HG03439 (cell line): ENCODE results near the gene ETS2.

ENCODE experiments used
- ATAC-seq: cut with Tn5 transposase; IDR thresholded peaks from one replicate; pipeline ENCODE4 v1.9.1; 2021; ENCODE audit warnings: mild to moderate bottlenecking, moderate library complexity; ENCODE audit not compliant: unreplicated experiment

The ETS2 gene

DNA sequence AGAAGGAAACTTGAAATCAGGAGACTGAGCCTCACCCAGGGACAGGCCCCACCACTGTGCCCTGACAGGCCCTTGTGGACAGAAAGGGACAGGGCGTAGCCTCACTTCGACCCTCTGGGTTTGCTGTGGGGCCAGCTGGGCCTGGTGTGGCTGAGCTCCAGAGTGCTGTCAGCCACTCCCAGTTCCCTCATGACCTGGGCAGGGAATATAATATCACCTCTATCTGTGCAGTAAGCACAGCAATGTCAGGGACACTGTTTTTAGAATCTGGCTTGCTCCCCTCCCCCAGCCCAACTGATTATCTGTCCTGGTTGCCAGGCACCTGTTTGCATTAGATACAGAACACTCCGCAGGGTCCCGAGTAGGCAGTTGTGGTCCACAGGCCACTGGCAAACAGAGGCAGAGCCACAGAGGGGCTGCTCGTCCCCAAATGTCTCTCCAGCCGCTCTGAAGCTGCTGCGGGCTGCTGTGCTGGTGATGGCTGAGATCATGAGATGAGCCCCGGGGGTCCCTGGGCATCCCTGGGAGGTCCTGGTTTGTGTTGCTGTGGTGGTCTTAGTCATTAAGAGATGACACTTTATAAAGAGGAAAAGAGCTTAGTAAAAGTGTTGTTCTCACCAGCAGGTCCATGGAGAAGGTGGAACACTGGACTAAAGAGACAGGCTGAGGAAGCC, 51.6 kb downstream of the ETS2 start:
- ATAC-seq = no peak

DNA sequence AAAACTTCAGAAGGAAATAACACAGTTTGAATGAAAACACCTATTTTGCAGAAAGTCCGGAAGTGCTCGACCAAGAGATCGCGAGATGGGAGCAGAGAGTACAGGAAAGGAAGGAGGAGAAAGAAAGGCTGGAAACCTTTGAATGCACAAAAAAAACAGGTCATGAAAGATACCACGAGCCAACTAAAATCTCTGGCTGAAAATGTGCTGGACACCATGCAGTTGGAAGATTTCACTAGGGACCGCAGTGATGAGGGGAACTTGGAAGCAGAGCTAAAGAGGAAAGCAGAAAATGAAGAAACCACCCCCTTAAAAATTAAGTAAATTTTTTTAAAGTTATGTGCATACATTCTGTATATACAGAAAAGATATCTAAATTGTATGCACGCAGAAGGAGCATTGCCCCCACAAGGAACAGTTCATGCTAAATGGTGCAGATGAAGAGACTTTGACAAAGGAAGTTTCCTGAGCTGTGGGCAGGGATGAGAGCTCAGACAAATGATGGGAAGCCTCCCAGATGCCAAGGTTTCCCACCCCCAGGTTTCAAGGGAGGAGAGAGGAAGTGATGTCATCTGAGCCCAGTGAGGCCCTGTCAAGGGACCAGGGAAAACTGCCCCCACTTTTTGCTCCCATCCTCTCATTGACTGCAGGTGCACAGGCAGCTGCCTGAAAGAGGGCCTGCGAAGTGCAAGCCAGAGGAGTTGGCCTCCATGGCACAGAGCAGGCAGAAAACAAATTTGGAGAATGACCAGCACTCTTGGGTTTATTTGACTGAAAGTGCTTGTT, 52.5 kb downstream of the ETS2 start:
- ATAC-seq = no peak

DNA sequence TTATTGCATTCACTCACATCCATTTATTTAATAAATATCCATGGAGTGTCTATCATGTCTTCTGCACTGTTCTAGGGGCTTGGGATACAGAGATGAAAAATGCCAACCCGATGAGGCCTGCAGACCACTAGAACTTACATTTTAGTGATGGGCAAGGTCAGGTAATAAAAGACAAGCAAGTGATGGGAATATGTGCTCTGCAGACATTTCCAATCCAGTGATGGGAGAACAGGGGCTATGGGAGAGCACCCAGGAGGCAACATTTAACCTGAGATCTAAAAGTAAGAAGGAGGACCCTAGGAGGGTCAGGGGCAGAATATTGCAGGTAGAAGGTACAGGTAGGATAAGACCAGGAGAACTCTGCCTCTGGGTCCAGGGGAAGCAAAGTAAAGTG, 53.1 kb downstream of the ETS2 start:
- no peak for ATAC-seq

DNA sequence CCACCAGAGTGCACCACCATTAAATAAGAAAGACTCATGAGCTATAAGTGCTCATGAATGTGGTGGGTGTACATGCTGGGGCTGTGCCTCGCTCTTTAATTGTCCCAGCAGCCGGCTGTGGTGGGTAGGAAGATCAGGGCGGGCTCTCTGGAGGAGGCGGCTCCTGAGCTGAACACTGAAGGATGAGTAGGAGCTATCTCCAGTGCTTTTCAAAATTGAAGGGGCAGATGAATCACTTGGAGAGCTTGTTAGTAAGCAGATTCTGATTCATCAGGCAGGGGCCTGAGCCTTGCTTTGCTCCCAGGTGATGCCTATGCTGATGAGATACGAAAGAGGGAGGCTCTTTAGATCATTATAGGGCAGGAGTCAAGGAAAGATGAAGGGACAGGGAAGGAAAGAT, 54.1 kb downstream of the ETS2 start:
- ATAC-seq = no peak

DNA sequence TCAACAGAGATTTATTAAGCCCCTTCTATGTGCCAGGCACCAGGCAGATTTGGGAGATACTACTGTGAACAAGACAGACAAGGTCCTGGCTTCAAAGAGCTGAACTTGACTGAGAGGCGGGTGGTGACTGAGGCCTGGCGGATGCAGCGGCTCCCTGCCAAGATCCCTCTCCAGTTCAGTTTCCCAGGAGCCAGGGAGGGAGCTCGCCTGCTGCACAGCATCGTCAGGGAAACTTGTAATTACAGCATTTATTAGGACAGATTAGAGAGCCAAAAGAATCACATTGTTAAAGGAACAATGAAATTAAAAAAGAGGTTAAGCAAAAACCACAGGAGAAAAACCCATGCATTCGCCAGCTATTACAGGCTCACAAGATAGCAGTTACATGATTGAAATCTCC, 55.3 kb downstream of the ETS2 start:
- no peak for ATAC-seq

DNA sequence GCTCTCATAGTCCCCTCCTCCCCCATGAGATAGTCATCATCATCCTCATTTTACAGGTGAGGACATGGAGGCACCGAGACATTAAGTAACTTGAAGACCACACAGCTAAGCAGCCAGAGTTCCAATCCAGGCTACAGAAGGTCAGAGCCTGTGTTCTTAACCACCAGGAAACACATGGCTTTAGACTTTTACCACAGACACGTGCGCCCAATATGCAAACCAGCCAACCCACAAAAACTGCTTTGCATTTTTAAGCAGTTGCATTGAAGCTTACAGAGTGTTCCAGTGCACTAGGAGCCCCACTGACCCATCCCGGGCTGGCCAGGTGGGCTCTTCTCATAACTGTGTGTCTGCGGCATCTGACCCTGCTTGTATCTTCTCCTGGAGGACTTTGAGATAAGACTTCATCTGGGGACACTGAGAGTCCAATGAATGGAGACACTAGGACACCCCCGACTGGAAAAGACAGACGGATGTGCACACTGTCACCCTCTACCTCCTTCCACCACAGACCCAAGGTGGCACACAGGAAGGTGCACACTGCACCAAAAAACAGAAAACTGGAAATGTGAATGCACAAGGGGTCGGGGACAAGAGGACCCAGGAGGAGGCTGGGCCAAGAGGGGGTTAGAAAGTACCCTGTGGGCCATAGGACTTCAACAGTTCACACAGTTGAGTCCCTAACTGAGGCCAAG, 56.4 kb downstream of the ETS2 start:
- no peak for ATAC-seq

DNA sequence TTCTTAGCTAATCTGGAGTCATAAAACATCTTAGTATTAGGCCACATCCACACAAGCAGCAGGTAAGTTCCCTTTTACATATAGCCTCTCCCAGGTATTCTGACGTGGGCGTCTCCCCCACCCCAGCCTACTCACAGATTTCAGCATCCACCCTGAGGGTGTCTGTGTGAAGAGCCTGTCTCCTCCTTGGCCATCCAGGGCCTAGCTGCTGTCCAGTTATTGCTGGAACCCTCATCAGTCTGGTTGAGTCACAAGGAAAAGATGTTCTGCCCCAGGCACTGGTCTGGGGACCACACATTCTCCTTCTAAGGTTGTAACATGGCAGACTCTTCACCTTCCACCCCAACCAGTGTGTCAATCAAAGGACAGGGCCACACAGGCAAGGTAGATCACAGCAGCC, 57.6 kb downstream of the ETS2 start:
- no peak for ATAC-seq

DNA sequence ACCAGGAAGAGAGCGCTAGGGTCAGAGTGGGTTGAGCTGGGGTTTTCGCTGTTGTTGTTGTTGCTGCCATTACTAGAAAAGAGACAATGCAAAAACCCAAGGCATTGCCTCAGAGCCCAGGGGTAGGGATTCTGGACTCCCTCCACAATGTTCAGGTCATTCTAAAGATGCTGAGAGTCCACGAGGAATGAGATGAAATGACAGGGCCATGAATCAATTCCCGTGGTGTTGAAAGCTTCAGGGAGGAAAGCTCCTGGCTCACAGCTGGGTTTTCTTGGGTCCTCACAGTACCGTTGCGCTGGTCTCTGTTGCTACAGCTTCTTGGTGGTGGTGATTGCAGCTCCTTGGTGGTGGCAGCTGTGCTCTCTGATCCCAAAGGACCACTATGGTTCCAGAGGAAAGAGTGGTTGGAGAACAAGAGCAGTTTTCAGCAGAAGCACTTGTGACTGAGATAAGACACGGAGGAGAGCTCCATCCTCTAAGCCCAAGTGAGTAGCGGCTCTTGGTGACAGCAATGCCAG, 58.2 kb downstream of the ETS2 start:
- ATAC-seq = no peak

DNA sequence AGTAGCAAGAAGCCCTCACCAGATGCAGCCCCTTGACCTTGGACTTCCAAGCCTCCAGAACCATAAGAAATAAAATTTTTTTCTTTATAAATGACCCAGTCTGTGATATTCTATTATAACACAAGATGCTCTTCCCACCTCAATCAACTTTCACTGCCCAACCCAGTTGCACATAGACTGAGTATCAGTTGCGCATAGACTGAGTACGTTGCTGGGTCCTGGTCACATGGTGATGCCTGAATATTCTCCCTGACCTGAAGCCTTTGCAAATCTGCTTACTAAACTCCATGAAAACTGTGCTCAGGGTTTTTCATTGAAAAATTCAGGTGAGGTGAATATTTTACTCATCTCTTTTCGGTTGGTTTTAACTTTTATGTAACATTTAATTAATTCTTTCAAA, 59.2 kb downstream of the ETS2 start:
- ATAC-seq = no peak

DNA sequence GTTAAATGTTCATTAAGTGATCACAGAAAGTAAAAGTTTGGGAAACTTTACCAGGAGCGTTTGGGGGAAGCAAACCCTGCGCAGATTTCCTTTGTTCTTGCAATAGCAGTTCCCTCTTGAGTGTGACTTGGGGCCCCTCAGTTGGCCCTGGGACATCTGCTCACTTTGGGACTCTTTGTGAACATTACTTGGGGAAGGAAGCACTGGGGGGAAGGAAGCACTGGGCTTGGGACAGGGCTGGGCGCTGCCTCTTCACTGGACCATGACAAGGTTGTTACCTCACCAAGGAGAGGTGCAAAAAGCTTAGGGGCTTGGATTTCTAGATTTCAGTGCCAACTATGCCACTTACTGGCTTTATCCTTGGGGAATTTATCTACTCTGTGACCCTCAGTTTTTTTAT, 63.5 kb downstream of the ETS2 start:
- no peak for ATAC-seq

DNA sequence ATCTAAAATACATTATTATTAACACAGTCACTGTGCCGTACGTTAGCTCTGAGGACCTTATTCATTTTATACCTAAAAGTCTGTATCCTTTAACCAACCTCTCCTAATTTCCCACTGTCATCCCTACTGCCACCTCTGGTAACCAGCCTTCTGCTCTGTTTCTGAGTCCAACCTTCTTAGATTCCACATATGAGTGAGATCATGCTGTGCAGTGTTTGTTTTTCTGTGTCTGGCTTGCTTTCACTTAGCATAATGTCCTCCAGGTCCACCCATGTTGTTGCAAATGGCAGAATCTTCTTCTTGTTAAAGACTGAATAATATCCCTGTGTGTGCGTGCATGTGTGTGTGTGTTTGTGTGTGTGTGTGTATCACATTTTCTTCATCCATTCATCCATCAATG, 64.2 kb downstream of the ETS2 start:
- no peak for ATAC-seq
